ENCODE data around the gene MRPL20.
"Not testable (repeated sequence)": the region's sequence is repeated elsewhere in the genome, so short reads cannot be mapped to it uniquely, and the experiment has no call there.

- not testable (repeated sequence) for TF ChIP-seq ARNT, SP1 (IDR thresholded peaks at IDR 0.05)
Measured at GRCh38 chr1:1456683-1457255, 49.7 kb upstream of the MRPL20 start.
